Neutrophil (primary cell): ENCODE data around the gene RDH13.

Experiments used
- H3K27ac ChIP-seq: fragments of 200-600 bp; sonication (generic); 2 replicates; pipeline ENCODE4 v1.5.1; 2016; ENCODE audit warnings: mild to moderate bottlenecking, moderate library complexity
- H3K27me3 ChIP-seq: fragments of 200-600 bp; sonication (generic); 2 replicates; pipeline ENCODE4 v1.6.0; 2016; ENCODE audit warnings: mild to moderate bottlenecking
- H3K36me3 ChIP-seq: fragments of 200-600 bp; sonication (generic); 2 replicates; pipeline ENCODE4 v1.5.1; 2017
- H3K4me1 ChIP-seq, 2 experiments: fragments of 200-600 bp in 1 of 2; sonication (generic) in 1 of 2; 1 replicate in 1 of 2; 2 replicates in 1 of 2; pipeline versions ENCODE4 v1.5.1 to v1.6.1; 2013 to 2016; ENCODE audit warnings: low read depth in 1 of 2, low read length in 1 of 2, mild to moderate bottlenecking in 1 of 2, moderate library complexity in 1 of 2; ENCODE audit not compliant: control insufficient read depth in 1 of 2, insufficient read depth in 1 of 2
- H3K4me3 ChIP-seq, 2 experiments: fragments of 200-600 bp in 1 of 2; sonication (generic) in 1 of 2; 1 replicate in 1 of 2; 2 replicates in 1 of 2; pipeline ENCODE4 v1.5.1; 2013 to 2016; ENCODE audit warnings: low read depth in 1 of 2, low read length in 1 of 2, mild to moderate bottlenecking in 1 of 2, moderate library complexity in 1 of 2
- H3K9me3 ChIP-seq: fragments of 200-600 bp; sonication (generic); 2 replicates; pipeline ENCODE4 v1.5.1; 2016
- CTCF ChIP-seq: fragments of 200-600 bp; sonication (generic); IDR thresholded peaks from 2 replicates; pipeline ENCODE4 v1.5.1; 2016; ENCODE audit warnings: antibody characterized with exemption

Gene RDH13

GRCh38 chr19:55080968-55081769 is 18.2 kb upstream of the RDH13 start:
- Histone ChIP-seq H3K27ac (no peak overlapping the region), H3K27me3 (peaks cover 93% of the 10 kb centered on the region), H3K4me3 (peak overlapping the region; percentile 37 to 46)

DNA sequence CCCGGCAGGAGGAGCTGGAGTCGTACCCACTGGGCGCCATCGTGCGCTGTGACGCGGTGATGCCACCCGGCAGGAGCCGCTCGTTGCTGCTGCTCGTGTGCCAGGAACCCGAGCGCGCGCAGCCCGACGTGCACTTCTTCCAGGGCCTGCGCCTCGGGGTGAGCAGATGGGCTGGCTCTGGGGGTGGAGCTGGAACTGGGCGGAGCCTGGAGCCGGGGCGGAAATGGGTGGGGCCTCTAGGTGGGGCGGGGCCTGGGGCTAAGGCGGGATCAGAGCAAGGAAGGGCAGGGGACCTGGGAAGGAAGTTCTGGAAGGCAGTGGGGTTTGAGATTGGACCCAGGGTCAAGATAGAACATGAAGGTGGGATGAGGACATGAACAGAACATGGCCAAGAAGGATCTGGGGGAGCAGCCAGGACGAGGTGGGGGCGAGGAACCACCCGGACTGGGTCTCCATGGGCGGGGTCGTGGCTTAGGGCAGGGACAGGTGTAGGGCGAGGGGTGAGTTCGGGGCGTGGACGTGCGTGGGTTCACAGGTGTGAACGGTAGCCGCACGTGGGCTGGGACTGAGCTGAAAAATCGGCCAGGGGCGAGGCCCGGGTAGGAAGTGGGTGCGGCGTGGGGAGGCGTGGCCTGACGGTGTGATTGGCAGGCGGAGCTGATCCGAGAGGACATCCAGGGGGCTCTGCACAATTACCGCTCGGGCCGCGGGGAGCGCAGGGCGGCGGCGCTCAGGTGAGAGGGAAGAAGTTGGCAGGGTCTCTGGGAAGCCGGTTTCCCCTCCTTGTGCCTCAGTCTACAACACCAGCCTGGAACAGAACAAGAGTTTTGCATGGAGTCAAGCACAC is 17.4 kb upstream of the RDH13 start:
- Histone ChIP-seq H3K9me3 (peaks cover 6% of the 10 kb centered on the region), H3K4me3 (peak overlapping the region; percentile 2 to 46), H3K27ac (no peak overlapping the region), H3K36me3 (no peaks in the 10 kb centered on the region), H3K27me3 (peaks cover 92% of the 10 kb centered on the region), H3K4me1 (peaks cover 25 to 28% of the 10 kb centered on the region in 2 experiments)
- TF ChIP-seq CTCF = no peak

More at GRCh38 chr19:55080968-55081769, 18.2 kb upstream of the RDH13 start:
- Histone ChIP-seq H3K4me1 (peaks cover 23 to 28% of the 10 kb centered on the region in 2 experiments), H3K36me3 (no peaks in the 10 kb centered on the region), H3K9me3 (peaks cover 6% of the 10 kb centered on the region)
- TF ChIP-seq CTCF = no peak

- peaks cover 89% of the 10 kb centered on the region for H3K27me3 ChIP-seq
- no peaks in the 10 kb centered on the region for H3K36me3 ChIP-seq
- peaks cover 28% of the 10 kb centered on the region in 2 experiments for H3K4me1 ChIP-seq
- no peak overlapping the region for H3K27ac ChIP-seq
- TF ChIP-seq CTCF = no peak
- no peak overlapping the region for H3K4me3 ChIP-seq
- peaks cover 6% of the 10 kb centered on the region for H3K9me3 ChIP-seq
Observed at GRCh38 chr19:55079400-55080038, 16.6 kb upstream of the RDH13 start.

DNA sequence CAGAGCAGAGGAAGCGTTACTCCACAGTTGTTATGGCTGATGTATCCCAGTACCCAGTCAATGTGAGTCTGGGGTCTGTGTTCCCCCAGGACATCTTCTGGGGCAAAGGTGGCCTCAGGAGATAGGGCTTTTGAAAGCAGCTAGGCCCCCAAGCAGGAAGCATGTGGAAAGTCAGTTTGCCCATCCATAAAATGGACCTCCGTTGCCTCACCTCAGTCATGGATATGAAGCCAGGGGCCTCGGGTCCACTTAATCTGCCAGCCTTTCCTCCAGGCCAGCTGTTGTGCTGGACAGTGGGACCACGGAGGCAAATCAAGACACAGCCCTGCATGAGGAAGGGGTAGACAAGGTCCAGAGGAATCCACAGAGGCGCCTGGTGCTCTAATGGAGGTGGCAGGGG is 16.0 kb upstream of the RDH13 start:
- Histone ChIP-seq H3K27me3 (peaks cover 85% of the 10 kb centered on the region), H3K27ac (no peak overlapping the region)
- TF ChIP-seq CTCF = no peak

GRCh38 chr19:55077106-55077505 is 14.2 kb upstream of the RDH13 start:
- TF ChIP-seq CTCF = no peak
- Histone ChIP-seq H3K4me1 (peaks cover 21 to 23% of the 10 kb centered on the region in 2 experiments), H3K4me3 (no peak overlapping the region), H3K27me3 (peaks cover 75% of the 10 kb centered on the region), H3K36me3 (no peaks in the 10 kb centered on the region), H3K27ac (no peak overlapping the region), H3K9me3 (peaks cover under 1% of the 10 kb centered on the region)

More for the DNA sequence above, 16.0 kb upstream of the RDH13 start:
- Histone ChIP-seq H3K36me3 (no peaks in the 10 kb centered on the region), H3K9me3 (peaks cover 6% of the 10 kb centered on the region), H3K4me3 (no peak overlapping the region), H3K4me1 (peaks cover 28% of the 10 kb centered on the region in 2 experiments)
